ENCODE data around the gene UGT1A9.
"Not testable (repeated sequence)": the region's sequence is repeated elsewhere in the genome, so short reads cannot be mapped to it uniquely, and the experiment has no call there.

The UGT1A9 gene

DNA sequence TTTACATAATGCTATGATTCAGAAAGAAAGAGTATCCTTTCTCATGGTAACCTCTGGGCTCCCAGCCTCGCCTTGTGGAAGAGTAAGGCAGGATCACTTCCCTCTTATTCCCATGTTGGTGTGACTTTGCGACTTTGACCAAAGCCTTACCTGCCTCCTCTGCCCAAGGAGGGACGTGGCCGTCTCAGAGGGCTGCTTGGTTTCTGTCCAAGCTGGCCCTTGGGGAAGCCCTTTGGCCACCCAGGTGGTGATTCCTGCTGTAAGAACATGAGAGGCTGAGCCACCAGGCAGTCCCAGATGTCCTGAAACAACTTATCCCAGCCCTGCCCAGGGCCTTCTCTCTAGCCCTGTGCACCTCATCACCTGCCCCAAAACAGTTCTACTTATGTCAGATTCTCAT, 27.0 kb downstream of the UGT1A9 start:
- DNase-seq (ENCODE audit: low read depth), result no peak
- TF ChIP-seq CTCF (conservative IDR thresholded peaks at IDR 0.05; ENCODE audit: control insufficient read depth, insufficient read depth, low read depth, low read length), result no peak

GRCh38 chr2:233699424-233700027, 27.8 kb downstream of the UGT1A9 start:
- TF ChIP-seq CTCF (conservative IDR thresholded peaks at IDR 0.05; ENCODE audit: control insufficient read depth, insufficient read depth, low read depth, low read length), result no peak
- DNase-seq (ENCODE audit: low read depth), result no peak
- no peak overlapping the region for H3K4me3 ChIP-seq (ENCODE audit: control insufficient read depth, low read depth, low read length)

More for the DNA sequence above, 27.0 kb downstream of the UGT1A9 start:
- H3K4me3 ChIP-seq (ENCODE audit: control insufficient read depth, low read depth, low read length), result no peak overlapping the region

- no peak overlapping the region for H3K4me3 ChIP-seq (ENCODE audit: control insufficient read depth, low read depth, low read length)
- no peak for DNase-seq (ENCODE audit: low read depth)
- TF ChIP-seq CTCF (conservative IDR thresholded peaks at IDR 0.05; ENCODE audit: control insufficient read depth, insufficient read depth, low read depth, low read length), result no peak
Measured at GRCh38 chr2:233700028-233700635, 28.4 kb downstream of the UGT1A9 start.

DNA sequence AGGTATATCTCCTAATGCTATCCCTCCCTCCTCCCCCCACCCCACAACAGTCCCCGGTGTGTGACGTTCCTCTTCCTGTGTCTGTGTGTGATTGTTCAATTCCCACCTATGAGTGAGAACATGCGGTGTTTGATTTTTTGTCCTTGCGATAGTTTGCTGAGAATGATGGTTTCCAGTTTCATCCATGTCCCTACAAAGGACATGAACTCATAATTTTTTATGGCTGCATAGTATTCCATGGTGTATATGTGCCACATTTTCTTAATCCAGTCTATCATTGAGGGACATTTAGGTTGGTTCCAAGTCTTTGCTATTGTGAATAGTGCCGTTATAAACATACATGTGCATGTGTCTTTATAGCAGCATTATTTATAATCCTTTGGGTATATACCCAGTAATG, 29.1 kb downstream of the UGT1A9 start:
- not testable (repeated sequence) for H3K4me3 ChIP-seq (ENCODE audit: control insufficient read depth, low read depth, low read length); DNase-seq (ENCODE audit: low read depth)

DNA sequence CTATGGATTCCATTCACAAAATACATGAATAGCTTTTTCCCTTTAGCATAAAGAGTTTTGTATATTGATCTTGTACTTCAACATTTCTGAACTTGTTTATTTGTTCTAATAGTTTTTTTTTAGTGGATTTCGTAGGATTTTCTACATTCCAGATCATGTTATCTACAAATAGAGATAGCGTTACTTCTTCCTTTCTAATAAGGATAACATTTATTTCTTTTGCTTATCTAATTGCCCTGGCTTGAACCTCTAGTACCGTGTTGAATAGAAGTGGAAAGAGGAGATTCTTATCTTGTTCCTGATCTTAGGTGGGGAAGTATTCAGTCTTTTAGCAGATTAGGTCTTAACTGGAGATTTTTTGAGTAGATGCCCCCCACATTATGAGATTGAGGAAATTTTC, 30.5 kb downstream of the UGT1A9 start:
- H3K4me3 ChIP-seq (ENCODE audit: control insufficient read depth, low read depth, low read length), result no peak overlapping the region
- TF ChIP-seq CTCF (conservative IDR thresholded peaks at IDR 0.05; ENCODE audit: control insufficient read depth, insufficient read depth, low read depth, low read length), result no peak
- no peak for DNase-seq (ENCODE audit: low read depth)

- DNase-seq (ENCODE audit: low read depth), result no peak
- TF ChIP-seq CTCF (conservative IDR thresholded peaks at IDR 0.05; ENCODE audit: control insufficient read depth, insufficient read depth, low read depth, low read length), result no peak
- no peak overlapping the region for H3K4me3 ChIP-seq (ENCODE audit: control insufficient read depth, low read depth, low read length)
Measured at GRCh38 chr2:233705911-233706506, 34.3 kb downstream of the UGT1A9 start.

DNA sequence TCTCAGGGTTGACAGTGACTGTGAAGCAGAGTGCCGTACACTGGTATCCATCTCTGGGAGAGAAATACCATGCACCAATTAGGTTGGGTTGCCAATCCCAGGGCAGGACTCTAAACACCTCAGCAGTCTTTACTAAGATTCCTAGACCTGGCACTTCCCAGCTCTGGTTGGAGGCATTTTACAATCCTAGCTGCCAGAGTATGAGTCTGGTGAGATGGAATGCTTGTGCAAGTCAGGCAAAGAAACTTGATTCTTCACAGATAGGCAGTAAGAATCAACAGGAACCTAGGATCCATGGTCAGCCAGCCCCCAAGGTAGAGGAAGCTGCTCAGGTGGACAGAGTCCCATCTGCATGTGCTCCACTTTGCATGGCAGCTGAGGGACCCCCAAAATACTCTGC, 35.0 kb downstream of the UGT1A9 start:
- TF ChIP-seq CTCF (conservative IDR thresholded peaks at IDR 0.05; ENCODE audit: control insufficient read depth, insufficient read depth, low read depth, low read length), result no peak
- peak; percentile 3 for DNase-seq (ENCODE audit: low read depth)
- no peak overlapping the region for H3K4me3 ChIP-seq (ENCODE audit: control insufficient read depth, low read depth, low read length)
